OCI-LY3 (cell line): ENCODE measurements around the gene TMEM266.

ENCODE experiments used
- CTCF ChIP-seq: fragments of 200-600, 300-600 bp; sonication (generic); IDR thresholded peaks from 2 replicates; pipeline ENCODE4 v1.5.1; 2014; ENCODE audit warnings: antibody characterized with exemption, low read length, low read depth
- EZH2phosphoT487 ChIP-seq: fragments of 200-600 bp; shearing (Covaris generic); IDR thresholded peaks from 2 replicates; pipeline ENCODE4 v1.6.1; 2018; ENCODE audit warnings: antibody characterized with exemption, mixed run types, low read depth

GRCh38 chr15:76208084-76208785 lies 148.4 kb downstream of the TMEM266 start:
- TF ChIP-seq CTCF = no peak
- TF ChIP-seq EZH2phosphoT487 = no peak
